Activated T-cell treated with anti-CD3 and anti-CD28 coated beads for 24 hours (primary cell): ENCODE data around the gene CRYGB.
"Not testable (repeated sequence)": the region's sequence is repeated elsewhere in the genome, so short reads cannot be mapped to it uniquely, and the experiment has no call there.

Experiments used
- DNase-seq: peaks from one replicate; pipeline ENCODE4 v3.0.0-alpha.2; 2020; ENCODE audit warnings: low read depth

CRYGB gene

GRCh38 chr2:208112969-208113368 is 33.0 kb downstream of the CRYGB start:
- no peak for DNase-seq

DNA sequence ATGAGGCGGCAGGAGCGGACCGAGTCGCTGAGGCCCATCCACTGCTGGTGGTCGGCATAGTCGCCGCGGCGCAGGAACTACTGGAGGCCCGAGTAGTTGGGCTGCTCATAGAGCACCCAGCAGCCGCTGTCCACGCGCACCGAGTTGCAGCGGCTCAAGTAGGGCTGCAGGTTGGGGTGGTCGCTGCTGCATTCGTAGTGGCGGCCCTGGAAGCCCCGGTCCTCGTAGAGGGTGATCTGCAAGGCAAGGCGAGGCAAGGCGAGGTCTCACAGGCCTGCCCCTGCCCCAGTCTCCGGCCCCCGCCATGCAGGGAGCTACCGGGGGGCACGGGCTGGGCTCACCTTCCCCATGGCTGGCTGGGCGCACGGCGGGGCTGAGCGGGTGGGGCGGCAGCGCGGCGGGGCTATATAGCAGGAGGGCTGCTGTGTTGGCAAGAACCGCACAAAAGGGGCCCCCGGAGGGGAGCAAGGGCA is 33.6 kb downstream of the CRYGB start:
- DNase-seq: not testable (repeated sequence)

DNA sequence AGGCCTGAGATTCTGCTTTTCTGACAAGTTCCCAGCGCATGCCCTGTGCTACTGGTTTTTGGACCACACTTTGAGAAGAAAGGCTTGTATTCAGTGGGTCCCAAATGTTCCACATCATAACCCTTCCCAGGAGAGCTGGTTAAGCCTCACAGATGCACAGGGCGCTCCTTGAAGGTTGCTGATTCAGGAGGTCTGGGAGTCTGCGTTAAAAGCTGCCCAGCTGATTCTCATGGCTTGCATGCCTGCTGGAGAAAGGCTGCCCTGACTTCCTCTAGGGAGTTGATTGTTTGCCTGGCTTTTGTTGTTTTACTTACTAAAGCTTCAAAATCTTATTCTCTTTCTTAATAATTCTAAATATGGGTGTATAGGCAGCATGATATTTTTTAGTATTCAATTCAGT is 42.3 kb downstream of the CRYGB start:
- DNase-seq: no peak

DNA sequence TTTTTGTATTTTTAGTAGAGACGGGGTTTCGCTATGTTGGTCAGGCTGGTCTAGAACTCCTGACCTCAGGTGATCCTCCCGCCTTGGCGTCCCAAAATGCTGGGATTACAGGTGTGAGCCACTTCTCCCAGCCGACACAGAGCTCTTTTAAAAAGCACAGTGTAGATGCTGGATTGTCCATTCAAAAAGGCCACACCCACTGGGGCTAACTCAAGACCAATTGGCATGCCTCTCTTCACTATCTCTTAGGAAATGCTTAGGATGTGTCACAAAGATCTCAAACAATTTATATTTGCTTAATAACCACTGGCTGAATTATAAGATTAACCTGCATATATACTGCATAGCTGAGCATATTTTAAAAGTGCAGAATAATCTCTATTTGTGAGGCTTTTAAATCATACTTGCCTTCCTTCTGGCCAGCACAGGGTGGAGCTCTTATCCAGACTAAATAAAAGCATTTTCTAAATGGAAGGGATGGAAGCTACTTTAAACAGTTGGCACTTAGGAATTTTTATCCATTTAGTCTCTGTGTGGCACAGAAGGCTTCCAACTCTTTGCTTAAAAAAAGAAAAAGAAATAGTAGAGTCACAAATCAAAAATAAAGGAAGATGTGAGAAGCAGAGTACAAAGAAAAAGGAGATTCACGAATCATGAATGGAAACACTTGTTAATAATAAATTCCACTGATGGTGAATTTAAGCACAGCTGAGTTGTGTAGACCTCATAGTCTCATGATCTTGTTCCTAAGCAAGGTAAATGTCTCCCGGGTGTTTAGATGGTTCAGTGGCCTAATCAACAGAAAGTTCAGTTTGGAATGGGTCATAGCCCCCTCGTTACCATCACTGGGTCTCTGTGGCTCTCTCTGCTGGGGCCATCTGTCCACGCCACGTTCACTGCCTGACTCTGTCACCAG is 44.0 kb downstream of the CRYGB start:
- DNase-seq: no peak

- no peak for DNase-seq
These were observed 46.1 kb downstream of the CRYGB start for GRCh38 chr2:208099682-208100470.

DNA sequence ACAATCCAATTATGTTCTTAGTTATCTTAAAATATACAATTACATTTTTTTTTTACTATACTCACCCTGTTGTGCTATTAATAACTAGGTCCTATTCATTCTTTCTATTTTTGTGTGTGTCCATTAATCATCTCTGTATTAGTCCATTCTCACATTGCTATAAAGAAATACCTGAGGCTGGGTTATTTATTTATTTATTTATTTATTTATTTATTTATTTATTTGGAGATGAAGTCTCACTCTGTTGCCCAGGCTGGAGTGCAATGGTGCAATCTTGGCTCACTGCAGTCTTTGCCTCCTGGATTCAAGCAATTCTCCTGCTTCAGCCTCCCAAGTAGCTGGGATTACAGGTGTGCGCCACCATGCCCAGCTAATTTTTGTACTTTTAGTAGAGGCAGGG is 47.3 kb downstream of the CRYGB start:
- DNase-seq: not testable (repeated sequence)

GRCh38 chr2:208098267-208098666 is 47.7 kb downstream of the CRYGB start:
- DNase-seq: no peak

- DNase-seq: no peak
These were observed 48.2 kb downstream of the CRYGB start for GRCh38 chr2:208097801-208098200.

DNA sequence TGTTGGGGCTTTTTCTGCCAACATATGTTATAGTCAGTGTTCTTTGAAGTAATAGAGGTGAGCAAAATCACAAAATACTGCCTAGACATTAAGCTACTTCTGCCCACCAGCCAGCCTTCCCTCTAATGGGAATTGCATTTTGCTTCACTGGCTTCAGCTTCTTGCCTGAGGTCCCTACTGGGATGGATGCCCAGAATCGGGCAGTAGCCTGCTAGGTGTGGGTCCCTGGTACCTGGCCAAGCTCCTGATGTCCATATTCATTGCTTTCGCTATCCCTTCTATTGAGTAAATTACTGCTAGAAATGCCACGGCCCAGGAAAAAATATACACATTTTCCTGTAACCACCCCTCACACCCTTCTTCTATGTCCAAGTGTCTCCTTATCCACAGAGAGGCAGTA is 48.6 kb downstream of the CRYGB start:
- DNase-seq: no peak

- no peak for DNase-seq
These were observed 49.9 kb downstream of the CRYGB start for GRCh38 chr2:208096080-208096479.

DNA sequence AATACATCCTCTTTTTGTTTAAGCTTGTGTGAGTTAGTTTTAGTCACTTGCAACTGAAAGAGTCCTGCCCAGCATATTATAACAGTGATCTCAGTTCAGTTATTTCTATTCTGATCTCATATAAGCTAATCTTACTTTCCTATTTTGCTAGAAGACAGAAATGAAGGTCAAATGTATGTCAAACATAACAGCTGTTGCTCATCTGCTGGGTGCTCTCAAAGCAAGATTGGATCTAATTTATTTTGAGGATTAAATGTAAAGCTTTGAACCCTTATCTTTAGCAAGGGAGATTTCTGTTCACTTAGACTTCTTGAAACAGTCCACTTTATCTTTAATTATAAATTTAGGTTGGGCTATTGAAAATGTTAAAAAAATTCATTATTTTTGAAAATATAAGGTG is 52.8 kb downstream of the CRYGB start:
- no peak for DNase-seq
